ENCODE data around the gene NMNAT1.

GRCh38 chr1:9984253-9984652 lies 41.0 kb downstream of the NMNAT1 start:
- TF ChIP-seq CTCF (IDR thresholded peaks at IDR 0.05) = no peak
- no peak for TF ChIP-seq ZFX (IDR thresholded peaks at IDR 0.05; ENCODE audit: borderline replicate concordance)
